WTC11 (cell line): ENCODE results near the gene BICD2. TPM values are rescaled to one million over a fixed set of nuclear protein-coding genes. Genes with fewer than 3 reads are reported as not detected.

Experiments
- ATAC-seq: fragments of 200-7000 bp; cut with Tn5 transposase; 2 replicates; pipeline ENCODE4 v1.10.0; 2021; ENCODE audit warnings: mild to moderate bottlenecking, moderate library complexity
- CTCF ChIA-PET: fragments of 300-600 bp; sonication (Branson Sonifier 250); formaldehyde crosslinking; loops from one replicate; lab custom pipeline; 2021; ENCODE audit warnings: antibody characterized with exemption; lab: Charles Lee
- POLR2A ChIA-PET: fragments of 350-600 bp; sonication (Branson Sonifier 250); formaldehyde crosslinking; loops from one replicate; lab custom pipeline; 2021; ENCODE audit warnings: antibody characterized with exemption; lab: Charles Lee
- DNase-seq: peaks from one replicate; pipeline ENCODE4 v3.0.0; 2021; ENCODE audit warnings: low spot score
- H3K27ac Mint-ChIP-seq: 2 replicates; pipeline ENCODE4 v1.8.0; 2021; ENCODE audit warnings: mixed read lengths
- H3K27me3 Mint-ChIP-seq: 2 replicates; pipeline ENCODE4 v1.8.0; 2021; ENCODE audit warnings: low read depth, mild to moderate bottlenecking, moderate library complexity, mixed read lengths
- H3K36me3 Mint-ChIP-seq: 2 replicates; pipeline ENCODE4 v1.8.0; 2021; ENCODE audit warnings: mixed read lengths
- H3K4me1 Mint-ChIP-seq: 2 replicates; pipeline ENCODE4 v1.8.0; 2022; ENCODE audit warnings: mixed read lengths
- H3K4me3 Mint-ChIP-seq: 2 replicates; pipeline ENCODE4 v1.8.0; 2021; ENCODE audit warnings: mild to moderate bottlenecking, moderate library complexity, mixed read lengths
- H3K9me3 Mint-ChIP-seq: 2 replicates; pipeline ENCODE4 v1.8.0; 2021; ENCODE audit warnings: mixed read lengths
- CBFB ChIP-seq: sonication (generic); formaldehyde crosslinking; IDR thresholded peaks from 2 replicates; pipeline ENCODE4 v1.8.1; 2022; ENCODE audit warnings: mild to moderate bottlenecking, low read depth, missing genetic modification reagents
- CREB1 ChIP-seq: sonication (generic); formaldehyde crosslinking; IDR thresholded peaks from 2 replicates; pipeline ENCODE4 v1.8.0; 2023; ENCODE audit warnings: mild to moderate bottlenecking, missing genetic modification reagents
- ETV6 ChIP-seq: sonication (generic); formaldehyde crosslinking; IDR thresholded peaks from 2 replicates; pipeline ENCODE4 v1.8.1; 2022; ENCODE audit warnings: mild to moderate bottlenecking, missing genetic modification reagents
- FOXJ3 ChIP-seq: sonication (generic); formaldehyde crosslinking; IDR thresholded peaks from 2 replicates; pipeline ENCODE4 v1.9.0; 2021; ENCODE audit warnings: missing genetic modification reagents, mild to moderate bottlenecking, borderline replicate concordance
- NR2C2 ChIP-seq: sonication (generic); formaldehyde crosslinking; IDR thresholded peaks from 2 replicates; pipeline ENCODE4 v1.8.0; 2022; ENCODE audit warnings: mild to moderate bottlenecking, missing genetic modification reagents
- RELA ChIP-seq: sonication (generic); formaldehyde crosslinking; IDR thresholded peaks from 2 replicates; pipeline ENCODE4 v1.8.1; 2022; ENCODE audit warnings: missing genetic modification reagents, mild to moderate bottlenecking, borderline replicate concordance
- SP1 ChIP-seq: sonication (generic); formaldehyde crosslinking; conservative IDR thresholded peaks from 2 replicates; pipeline ENCODE4 v1.8.1; 2022; ENCODE audit warnings: missing genetic modification reagents
- ZNF138 ChIP-seq: sonication (generic); formaldehyde crosslinking; conservative IDR thresholded peaks from 2 replicates; pipeline ENCODE4 v1.8.1; 2022; ENCODE audit warnings: mild to moderate bottlenecking, moderate library complexity, missing genetic modification reagents
- ZNF219 ChIP-seq: sonication (generic); formaldehyde crosslinking; IDR thresholded peaks from 2 replicates; pipeline ENCODE4 v1.8.0; 2023; ENCODE audit warnings: missing genetic modification reagents, mild to moderate bottlenecking, borderline replicate concordance
- ZNF263 ChIP-seq: sonication (generic); formaldehyde crosslinking; IDR thresholded peaks from 2 replicates; pipeline ENCODE4 v1.8.1; 2022; ENCODE audit warnings: low read depth, mild to moderate bottlenecking, moderate library complexity, missing genetic modification reagents
- ZNF396 ChIP-seq: fragments of 250-450 bp; sonication (Bioruptor Pico); IDR thresholded peaks from 2 replicates; pipeline ENCODE4 v1.8.0; 2021; ENCODE audit warnings: mild to moderate bottlenecking, moderate library complexity, borderline replicate concordance
- total RNA-seq: library from RNA; stranded (reverse); gene quantifications from 3 replicates; pipeline ENCODE4 v1.2.3, GENCODE V29; 2021
- TF ChIP-seq, protein P1 (sequence below): sonication (generic); formaldehyde crosslinking; IDR thresholded peaks from 2 replicates; pipeline ENCODE4 v1.8.1; 2022; ENCODE audit warnings: mild to moderate bottlenecking, moderate library complexity, missing genetic modification reagents
- TF ChIP-seq, protein P2 (sequence below): sonication (generic); formaldehyde crosslinking; IDR thresholded peaks from 2 replicates; pipeline ENCODE4 v1.8.0; 2022; ENCODE audit warnings: mild to moderate bottlenecking, missing genetic modification reagents
- TF ChIP-seq, protein P3 (sequence below): sonication (generic); formaldehyde crosslinking; conservative IDR thresholded peaks from 2 replicates; pipeline ENCODE4 v1.8.1; 2022; ENCODE audit warnings: mild to moderate bottlenecking, missing genetic modification reagents
- TF ChIP-seq, protein P4 (sequence below): sonication (generic); formaldehyde crosslinking; IDR thresholded peaks from 2 replicates; pipeline ENCODE4 v1.8.0; 2022; ENCODE audit warnings: mild to moderate bottlenecking, missing genetic modification reagents
- TF ChIP-seq, protein P5 (sequence below): fragments of 200-600 bp; IDR thresholded peaks from 2 replicates; pipeline ENCODE4 v1.8.0; 2022; ENCODE audit warnings: antibody characterized with exemption
- TF ChIP-seq, protein P6 (sequence below): sonication (generic); formaldehyde crosslinking; IDR thresholded peaks from 2 replicates; pipeline ENCODE4 v1.8.1; 2022; ENCODE audit warnings: low read depth, mild to moderate bottlenecking, moderate library complexity, missing genetic modification reagents, borderline replicate concordance
- TF ChIP-seq, protein P7 (sequence below): sonication (generic); formaldehyde crosslinking; IDR thresholded peaks from 2 replicates; pipeline ENCODE4 v1.8.0; 2023; ENCODE audit warnings: missing genetic modification reagents
- TF ChIP-seq, protein P8 (sequence below): sonication (generic); formaldehyde crosslinking; IDR thresholded peaks from 2 replicates; pipeline ENCODE4 v1.8.1; 2022; ENCODE audit warnings: low read depth, missing genetic modification reagents, borderline replicate concordance

BICD2 gene
- total RNA-seq, 1 experiment from 2014 or later: 38.7 TPM

DNA sequence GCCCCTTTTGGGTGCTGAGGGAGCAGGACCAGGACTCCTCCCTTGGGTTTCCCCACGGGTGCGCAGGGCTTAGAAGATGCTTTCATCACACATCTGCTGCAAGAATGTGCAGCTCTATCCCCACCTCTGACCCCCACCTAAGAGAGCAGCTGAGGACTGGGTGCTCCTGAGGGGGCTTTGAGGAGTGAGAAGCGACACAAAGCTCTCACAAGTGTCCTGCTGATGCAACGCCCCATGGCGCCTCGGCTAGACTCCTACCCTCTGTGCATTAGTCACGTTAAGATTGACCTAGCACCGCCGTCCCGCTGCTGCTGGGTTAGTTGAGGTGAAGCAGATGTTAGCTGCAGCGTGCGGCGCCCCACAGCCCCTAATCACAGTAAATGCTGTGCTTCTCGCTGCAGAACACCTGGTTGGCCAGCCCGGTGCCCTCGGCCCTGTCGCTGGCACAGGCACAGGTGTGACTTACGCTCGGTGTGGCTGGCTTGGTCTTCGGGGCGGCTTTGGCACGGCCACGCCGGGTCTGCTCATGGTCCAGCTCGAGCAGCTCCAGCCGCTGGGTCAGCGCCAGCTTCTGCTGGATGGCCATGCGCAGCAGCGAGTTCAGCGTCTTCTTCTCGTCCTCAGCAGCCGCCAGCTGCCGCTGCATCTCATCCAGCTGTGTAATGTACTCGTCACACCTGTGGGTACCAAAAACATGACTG is 49.7 kb downstream of the BICD2 start:
- POLR2A ChIA-PET: no interaction called here
- Mint-ChIP-seq H3K9me3 (no peaks in the 10 kb centered on the region), H3K4me1 (no peaks in the 10 kb centered on the region), H3K36me3 (peaks cover 49% of the 10 kb centered on the region), H3K27me3 (no peaks in the 10 kb centered on the region), H3K27ac (no peak overlapping the region), H3K4me3 (no peak overlapping the region)
- no peak for ATAC-seq
- CTCF ChIA-PET: interaction anchor here (1.2 to 6.3 kb wide), 3 partner anchors 30 to 75 kb away, joined by 3 to 43 read pairs (median 3); no protein-coding TSS in a partner anchor
- no peak for TF ChIP-seq ZNF396
- no peak for TF ChIP-seq ZNF263 (CRISPR knock-in tag)
- no peak for TF ChIP-seq ZNF219 (CRISPR knock-in tag)
- TF ChIP-seq, protein P1, sequence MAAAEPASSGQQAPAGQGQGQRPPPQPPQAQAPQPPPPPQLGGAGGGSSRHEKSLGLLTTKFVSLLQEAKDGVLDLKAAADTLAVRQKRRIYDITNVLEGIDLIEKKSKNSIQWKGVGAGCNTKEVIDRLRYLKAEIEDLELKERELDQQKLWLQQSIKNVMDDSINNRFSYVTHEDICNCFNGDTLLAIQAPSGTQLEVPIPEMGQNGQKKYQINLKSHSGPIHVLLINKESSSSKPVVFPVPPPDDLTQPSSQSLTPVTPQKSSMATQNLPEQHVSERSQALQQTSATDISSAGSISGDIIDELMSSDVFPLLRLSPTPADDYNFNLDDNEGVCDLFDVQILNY: no peak
- TF ChIP-seq, protein P2, sequence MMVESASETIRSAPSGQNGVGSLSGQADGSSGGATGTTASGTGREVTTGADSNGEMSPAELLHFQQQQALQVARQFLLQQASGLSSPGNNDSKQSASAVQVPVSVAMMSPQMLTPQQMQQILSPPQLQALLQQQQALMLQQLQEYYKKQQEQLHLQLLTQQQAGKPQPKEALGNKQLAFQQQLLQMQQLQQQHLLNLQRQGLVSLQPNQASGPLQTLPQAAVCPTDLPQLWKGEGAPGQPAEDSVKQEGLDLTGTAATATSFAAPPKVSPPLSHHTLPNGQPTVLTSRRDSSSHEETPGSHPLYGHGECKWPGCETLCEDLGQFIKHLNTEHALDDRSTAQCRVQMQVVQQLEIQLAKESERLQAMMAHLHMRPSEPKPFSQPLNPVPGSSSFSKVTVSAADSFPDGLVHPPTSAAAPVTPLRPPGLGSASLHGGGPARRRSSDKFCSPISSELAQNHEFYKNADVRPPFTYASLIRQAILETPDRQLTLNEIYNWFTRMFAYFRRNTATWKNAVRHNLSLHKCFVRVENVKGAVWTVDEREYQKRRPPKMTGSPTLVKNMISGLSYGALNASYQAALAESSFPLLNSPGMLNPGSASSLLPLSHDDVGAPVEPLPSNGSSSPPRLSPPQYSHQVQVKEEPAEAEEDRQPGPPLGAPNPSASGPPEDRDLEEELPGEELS (CRISPR knock-in tag): no peak
- TF ChIP-seq, protein P3, sequence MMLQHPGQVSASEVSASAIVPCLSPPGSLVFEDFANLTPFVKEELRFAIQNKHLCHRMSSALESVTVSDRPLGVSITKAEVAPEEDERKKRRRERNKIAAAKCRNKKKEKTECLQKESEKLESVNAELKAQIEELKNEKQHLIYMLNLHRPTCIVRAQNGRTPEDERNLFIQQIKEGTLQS (CRISPR knock-in tag): no peak
- DNase-seq: peak; percentile 6

DNA sequence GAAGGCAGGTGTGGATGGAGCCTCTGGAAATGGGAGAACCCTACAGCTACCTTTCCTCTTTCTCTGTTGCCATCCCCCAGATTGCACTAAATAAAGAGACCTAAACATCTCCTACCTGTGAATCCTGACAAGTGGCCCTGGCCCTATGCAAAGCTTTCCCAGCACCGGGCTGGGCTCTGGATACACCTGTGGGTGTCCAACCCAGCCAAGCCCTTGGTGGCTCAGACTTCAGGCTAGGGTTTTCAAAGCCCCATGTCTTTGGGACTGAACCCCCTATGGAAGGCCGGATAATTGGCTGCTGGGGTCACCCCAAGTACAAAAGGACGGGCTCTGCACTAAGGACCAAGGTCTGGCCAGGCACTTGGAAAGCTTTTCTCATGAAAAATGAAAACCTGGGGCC is 50.6 kb downstream of the BICD2 start:
- Mint-ChIP-seq H3K4me1 (no peaks in the 10 kb centered on the region), H3K36me3 (peaks cover 43% of the 10 kb centered on the region), H3K4me3 (no peak overlapping the region), H3K27me3 (no peaks in the 10 kb centered on the region), H3K9me3 (no peaks in the 10 kb centered on the region), H3K27ac (no peak overlapping the region)
- TF ChIP-seq NR2C2 (CRISPR knock-in tag): no peak
- no peak for TF ChIP-seq ZNF138 (CRISPR knock-in tag)
- TF ChIP-seq, protein P4, sequence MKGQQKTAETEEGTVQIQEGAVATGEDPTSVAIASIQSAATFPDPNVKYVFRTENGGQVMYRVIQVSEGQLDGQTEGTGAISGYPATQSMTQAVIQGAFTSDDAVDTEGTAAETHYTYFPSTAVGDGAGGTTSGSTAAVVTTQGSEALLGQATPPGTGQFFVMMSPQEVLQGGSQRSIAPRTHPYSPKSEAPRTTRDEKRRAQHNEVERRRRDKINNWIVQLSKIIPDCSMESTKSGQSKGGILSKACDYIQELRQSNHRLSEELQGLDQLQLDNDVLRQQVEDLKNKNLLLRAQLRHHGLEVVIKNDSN (CRISPR knock-in tag): no peak
- TF ChIP-seq RELA: no peak
- TF ChIP-seq SP1 (CRISPR knock-in tag): no peak
- ATAC-seq (no peak), DNase-seq (no peak)
- POLR2A ChIA-PET: no interaction called here
- CTCF ChIA-PET: interaction anchor here (1.1 to 6.3 kb wide), 2 partner anchors 76 to 758 kb away, joined by 4 to 43 read pairs; no protein-coding TSS in a partner anchor

DNA sequence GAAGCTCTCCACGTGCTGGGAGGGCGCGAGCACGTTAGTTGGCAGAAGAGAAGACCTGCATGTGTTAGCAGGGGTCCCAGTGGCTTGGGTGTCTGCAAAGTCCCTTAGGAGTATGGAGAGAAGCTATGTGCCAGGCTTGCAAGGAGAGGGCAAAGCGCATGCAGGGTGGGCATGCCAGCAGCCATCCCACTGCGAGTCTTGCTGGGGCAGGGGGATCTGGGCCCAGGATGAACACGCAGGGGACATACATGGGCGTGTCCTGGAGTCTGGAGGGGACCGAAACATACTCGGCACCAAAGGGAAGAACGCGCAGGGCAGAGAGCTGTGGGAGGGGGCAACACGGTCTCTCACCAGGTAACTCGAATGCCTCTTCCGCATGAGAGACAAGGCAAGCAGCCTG is 51.1 kb downstream of the BICD2 start:
- H3K4me3 Mint-ChIP-seq: no peak overlapping the region
- ChIA-PET CTCF (interaction anchor here (1.1 to 6.3 kb wide), 2 partner anchors 77 to 758 kb away, joined by 4 to 43 read pairs; no protein-coding TSS in a partner anchor), POLR2A (no interaction called here)
- peaks cover 41% of the 10 kb centered on the region for H3K36me3 Mint-ChIP-seq
- H3K9me3 Mint-ChIP-seq: no peaks in the 10 kb centered on the region
- H3K27ac Mint-ChIP-seq: no peak overlapping the region
- DNase-seq (no peak), ATAC-seq (no peak)
- no peaks in the 10 kb centered on the region for H3K4me1 Mint-ChIP-seq
- H3K27me3 Mint-ChIP-seq: no peaks in the 10 kb centered on the region
- TF ChIP-seq, protein P5, sequence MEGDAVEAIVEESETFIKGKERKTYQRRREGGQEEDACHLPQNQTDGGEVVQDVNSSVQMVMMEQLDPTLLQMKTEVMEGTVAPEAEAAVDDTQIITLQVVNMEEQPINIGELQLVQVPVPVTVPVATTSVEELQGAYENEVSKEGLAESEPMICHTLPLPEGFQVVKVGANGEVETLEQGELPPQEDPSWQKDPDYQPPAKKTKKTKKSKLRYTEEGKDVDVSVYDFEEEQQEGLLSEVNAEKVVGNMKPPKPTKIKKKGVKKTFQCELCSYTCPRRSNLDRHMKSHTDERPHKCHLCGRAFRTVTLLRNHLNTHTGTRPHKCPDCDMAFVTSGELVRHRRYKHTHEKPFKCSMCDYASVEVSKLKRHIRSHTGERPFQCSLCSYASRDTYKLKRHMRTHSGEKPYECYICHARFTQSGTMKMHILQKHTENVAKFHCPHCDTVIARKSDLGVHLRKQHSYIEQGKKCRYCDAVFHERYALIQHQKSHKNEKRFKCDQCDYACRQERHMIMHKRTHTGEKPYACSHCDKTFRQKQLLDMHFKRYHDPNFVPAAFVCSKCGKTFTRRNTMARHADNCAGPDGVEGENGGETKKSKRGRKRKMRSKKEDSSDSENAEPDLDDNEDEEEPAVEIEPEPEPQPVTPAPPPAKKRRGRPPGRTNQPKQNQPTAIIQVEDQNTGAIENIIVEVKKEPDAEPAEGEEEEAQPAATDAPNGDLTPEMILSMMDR: no peak
- TF ChIP-seq, protein P6, sequence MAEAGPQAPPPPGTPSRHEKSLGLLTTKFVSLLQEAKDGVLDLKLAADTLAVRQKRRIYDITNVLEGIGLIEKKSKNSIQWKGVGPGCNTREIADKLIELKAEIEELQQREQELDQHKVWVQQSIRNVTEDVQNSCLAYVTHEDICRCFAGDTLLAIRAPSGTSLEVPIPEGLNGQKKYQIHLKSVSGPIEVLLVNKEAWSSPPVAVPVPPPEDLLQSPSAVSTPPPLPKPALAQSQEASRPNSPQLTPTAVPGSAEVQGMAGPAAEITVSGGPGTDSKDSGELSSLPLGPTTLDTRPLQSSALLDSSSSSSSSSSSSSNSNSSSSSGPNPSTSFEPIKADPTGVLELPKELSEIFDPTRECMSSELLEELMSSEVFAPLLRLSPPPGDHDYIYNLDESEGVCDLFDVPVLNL (CRISPR knock-in tag): no peak
- TF ChIP-seq ZNF396 (no peak), CBFB (no peak), ETV6 (CRISPR knock-in tag) (no peak), CREB1 (CRISPR knock-in tag) (no peak), FOXJ3 (CRISPR knock-in tag) (no peak)
- TF ChIP-seq, protein P2 (CRISPR knock-in tag): no peak
- TF ChIP-seq, protein P7, sequence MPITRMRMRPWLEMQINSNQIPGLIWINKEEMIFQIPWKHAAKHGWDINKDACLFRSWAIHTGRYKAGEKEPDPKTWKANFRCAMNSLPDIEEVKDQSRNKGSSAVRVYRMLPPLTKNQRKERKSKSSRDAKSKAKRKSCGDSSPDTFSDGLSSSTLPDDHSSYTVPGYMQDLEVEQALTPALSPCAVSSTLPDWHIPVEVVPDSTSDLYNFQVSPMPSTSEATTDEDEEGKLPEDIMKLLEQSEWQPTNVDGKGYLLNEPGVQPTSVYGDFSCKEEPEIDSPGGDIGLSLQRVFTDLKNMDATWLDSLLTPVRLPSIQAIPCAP (CRISPR knock-in tag): no peak
- TF ChIP-seq, protein P8, sequence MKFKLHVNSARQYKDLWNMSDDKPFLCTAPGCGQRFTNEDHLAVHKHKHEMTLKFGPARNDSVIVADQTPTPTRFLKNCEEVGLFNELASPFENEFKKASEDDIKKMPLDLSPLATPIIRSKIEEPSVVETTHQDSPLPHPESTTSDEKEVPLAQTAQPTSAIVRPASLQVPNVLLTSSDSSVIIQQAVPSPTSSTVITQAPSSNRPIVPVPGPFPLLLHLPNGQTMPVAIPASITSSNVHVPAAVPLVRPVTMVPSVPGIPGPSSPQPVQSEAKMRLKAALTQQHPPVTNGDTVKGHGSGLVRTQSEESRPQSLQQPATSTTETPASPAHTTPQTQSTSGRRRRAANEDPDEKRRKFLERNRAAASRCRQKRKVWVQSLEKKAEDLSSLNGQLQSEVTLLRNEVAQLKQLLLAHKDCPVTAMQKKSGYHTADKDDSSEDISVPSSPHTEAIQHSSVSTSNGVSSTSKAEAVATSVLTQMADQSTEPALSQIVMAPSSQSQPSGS: no peak
